Measurements from ENCODE around the gene KDM4C.

The KDM4C gene

DNA sequence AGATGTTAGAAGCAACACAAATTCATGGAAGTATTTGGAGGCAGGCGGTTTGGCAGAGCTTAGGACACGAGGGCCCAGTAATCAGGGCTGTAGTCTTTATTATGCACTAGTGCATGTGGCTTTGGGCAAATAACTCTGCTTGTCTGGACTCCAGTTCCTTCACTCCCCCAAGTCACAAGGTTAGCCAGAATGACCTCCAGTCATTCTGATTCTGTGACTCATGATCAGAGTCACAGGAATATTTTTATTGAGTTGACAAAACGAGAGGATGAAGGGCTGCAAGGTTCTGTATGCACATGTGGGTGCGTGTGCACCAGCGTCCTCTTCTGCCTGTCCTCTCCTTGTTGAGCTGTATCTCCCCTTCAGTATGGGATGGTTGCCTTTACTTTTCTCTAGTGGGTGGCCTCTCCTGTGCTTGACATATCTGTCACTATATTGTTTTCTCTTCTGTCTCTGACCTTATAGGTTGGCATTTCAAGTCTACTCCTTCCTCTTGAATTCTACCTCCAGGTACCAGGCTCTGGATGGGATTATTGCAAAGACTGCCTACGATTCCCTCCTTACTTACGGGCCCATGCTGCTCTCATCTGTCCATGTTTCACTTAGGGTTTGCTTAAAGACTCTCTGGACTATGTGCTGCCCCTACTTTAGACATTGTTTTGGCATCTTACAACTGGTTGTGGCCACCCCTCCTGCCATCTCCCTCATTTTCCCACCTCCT, 94.6 kb downstream of the KDM4C start:
- in situ Hi-C loops (cut with HindIII; ENCODE audit: low sequenced_read_pairs): no loop called here

DNA sequence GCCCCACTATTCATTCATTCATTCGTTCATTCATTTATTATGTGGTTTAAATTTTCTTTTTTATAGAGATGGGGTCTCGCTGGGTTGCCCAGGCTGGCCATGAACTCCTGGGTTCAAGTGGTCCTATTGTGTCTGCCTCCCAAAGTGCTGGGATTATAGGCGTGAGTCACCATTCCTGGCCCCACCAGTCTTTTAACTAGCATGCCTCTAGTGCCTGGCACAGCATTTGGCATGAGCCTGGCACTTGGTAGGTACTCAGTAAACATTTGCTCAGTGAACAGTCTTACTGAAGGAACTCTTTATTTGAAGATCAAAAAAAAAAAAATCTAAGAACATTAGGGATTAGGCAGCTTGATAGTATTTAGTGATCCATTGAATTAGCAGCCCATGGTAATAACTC, 98.1 kb downstream of the KDM4C start:
- in situ Hi-C loops (cut with HindIII; ENCODE audit: low sequenced_read_pairs): no loop called here

DNA sequence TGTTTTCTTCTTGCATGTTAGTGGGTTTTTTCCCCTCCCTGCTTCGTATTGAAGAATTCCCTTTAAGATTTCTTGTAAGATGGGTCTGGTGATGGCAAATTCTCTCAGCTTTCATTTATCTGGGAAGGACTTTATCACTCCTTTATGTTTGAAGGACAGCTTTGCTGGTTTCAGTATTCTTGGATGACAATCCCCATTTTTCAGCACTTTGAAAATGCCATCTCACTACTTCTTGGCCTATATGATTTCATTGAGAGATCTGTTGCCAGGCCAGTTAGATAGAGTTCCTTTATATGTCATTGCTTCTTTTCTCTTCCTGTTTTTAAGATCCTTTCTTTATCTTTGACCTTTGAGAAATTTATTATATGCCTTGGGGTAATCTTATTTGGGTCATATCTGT, 106.3 kb downstream of the KDM4C start:
- in situ Hi-C loops (cut with HindIII; ENCODE audit: low sequenced_read_pairs): no loop called here

DNA sequence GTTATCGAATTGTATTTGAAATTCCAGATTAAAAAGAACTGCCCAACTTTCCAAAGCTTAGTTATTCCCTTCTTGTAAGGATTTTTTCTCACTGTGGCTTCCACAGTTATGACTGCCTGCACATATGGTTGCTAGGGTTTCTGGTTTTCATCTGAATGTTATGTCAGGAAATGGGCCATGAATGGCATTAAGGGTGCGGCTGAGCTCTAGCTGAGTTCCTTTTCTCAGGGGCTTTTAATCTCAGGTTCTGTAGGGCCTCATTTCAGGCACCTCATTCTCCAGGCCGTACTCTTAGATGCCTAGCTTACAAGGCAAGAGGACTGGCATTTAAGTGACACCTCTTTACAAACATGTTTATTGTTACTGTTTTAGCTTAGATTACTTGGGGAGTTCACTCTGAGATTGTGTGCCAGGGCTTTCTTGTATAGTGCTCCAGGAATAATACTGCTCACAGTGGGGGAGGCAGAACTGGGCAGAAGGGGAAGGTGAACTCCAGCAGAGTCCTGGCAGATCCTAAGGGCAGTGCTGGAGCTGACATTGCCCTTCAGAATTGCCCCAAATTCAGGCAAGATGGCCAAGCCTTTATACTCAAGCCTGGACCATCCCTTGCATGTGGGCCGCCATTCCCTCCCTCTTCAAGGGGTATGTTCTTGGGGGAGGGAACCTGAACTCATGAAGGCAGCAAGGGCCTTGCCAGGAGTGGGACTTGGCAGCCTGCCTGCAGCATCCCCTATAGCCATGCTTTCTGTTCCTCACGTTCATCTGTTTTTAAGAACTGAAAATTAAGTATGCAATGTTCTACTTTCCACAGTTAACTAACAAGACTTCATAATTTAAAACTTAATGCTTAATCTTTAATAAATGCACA, 111.5 kb downstream of the KDM4C start:
- in situ Hi-C loops (cut with HindIII; ENCODE audit: low sequenced_read_pairs): no loop called here

DNA sequence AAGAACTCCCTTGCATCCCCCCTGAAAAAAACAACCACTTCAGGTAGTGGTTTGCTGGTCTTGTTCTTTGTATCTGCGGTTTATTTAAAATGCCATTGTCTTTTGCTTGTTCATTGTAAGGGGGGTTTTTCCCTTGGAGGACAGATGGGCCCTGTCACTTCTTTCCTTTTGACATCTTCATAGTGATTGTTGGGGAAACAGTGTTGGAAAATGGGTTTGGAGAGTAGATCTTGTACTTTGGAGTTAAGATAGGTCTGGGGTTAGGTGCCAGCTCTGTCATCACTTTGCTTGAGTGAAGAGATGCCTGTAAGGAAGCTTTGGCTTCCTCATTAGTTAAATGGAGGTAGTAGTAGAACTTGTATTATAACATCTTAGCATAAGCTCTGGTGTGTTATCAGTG, 112.4 kb downstream of the KDM4C start:
- in situ Hi-C loops (cut with HindIII; ENCODE audit: low sequenced_read_pairs): no loop called here

DNA sequence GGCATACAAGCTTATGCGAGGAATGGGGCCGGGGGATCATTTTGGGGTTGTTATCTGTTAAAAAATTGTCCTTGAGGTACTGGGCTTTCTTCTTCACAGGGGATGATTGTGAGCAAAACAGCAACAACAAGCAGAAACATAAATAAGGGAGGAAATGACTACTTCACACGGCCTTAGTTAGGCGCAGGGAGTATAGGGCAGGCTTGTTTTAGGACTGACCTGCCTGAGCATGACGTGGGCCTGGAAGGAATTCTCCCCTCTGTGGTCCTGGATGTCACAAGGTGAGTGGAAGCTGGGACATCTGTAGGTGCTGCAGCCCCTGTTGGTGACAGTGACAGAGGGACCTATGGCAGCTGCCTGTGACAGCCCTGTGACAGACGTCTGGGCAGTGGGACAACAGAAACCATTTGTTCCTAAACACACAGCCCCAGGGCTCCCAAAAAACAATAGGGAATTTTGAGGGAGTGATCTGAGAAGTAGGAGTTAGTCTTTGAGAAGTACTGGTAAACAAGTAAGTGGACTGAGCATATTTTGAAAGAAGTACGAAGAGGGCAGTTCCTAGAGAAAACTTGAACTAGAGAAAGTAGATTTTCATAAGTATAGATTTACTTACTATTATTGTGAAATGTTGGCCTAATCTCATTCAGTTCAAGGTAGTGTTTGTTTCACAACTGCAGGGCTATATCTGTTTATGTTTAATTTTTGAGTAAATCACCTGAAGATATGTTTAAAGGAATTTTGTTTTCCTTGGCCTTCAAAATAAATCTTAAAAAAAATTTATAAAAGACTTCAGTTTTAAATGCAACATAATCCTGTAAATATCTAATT, 113.1 kb downstream of the KDM4C start:
- in situ Hi-C loops (cut with HindIII; ENCODE audit: low sequenced_read_pairs): no loop called here

DNA sequence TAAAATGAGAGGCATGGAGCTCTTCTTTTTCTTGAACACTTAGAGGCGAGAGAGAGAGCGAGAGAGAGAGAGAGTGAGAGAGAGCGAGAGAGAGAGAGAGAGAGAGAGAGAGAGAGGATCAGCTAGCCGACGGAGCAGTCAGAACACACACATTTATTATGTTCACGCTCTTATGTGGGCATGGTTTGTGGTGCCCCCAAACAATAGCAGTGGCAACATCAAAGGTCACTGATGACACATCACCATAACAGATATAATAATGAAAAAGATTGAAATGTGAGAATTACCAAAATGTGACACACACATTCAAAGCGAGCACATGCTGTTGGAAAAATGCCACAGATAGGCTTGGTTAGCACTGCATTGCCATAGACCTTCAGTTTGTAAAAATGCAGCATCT, 116.1 kb downstream of the KDM4C start:
- in situ Hi-C loops (cut with HindIII; ENCODE audit: low sequenced_read_pairs): no loop called here

DNA sequence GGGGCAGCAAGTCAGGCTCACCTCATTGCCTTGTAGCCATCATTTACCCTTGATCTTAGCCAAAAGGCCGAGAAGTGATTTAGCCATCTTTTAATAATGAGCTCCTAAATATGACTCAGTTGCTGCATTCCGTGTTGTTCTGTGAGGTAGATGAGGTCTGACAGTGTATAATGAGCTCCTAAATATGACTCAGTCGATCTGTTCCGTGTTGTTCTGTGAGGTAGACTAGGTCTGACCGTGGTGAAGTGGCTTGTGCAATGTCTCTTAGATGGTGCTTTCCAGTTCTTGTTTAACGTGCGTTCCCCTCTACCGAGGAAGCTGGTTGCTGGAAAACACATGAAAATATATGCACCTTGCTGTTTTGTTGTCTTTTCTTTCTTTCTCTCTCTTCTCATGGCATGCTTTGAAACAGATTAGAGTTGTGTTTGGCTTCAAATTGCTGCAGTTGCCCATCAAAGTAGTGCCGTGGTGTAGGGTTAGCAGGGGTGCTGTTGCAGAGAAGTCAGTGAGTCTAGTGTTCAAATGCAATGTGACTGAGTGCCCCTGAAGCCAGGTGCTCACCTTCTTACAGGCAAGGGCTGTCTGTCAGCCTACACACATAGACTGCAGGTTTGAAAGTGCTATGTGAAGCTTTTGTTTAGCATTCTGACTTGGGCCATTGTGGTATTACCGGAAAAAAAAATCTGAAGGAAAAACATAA, 118.6 kb downstream of the KDM4C start:
- in situ Hi-C loops (cut with HindIII; ENCODE audit: low sequenced_read_pairs): no loop called here

DNA sequence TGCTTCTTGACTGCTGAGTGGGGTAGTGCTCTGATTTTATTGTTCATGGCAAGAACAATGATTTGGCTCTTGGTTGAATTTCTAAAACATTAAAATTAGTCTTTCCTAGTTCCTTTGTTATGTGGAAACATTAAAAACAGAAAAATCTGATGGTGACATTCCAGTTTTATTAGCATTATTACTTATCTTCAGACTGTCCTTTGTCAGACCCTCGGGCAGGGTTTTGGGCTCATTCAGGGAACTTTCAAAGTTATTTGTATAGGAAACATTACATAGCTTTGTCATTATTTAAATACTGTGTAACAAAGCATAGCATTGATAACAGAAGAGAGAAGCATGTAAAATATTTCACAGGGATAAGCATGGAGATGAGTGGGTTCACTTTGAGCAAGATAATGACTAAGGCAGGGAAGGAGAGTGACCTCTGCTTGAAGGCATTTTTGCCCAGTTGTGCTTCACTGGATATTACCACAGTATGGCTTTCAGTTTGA, 119.9 kb downstream of the KDM4C start:
- in situ Hi-C loops (cut with HindIII; ENCODE audit: low sequenced_read_pairs): no loop called here

DNA sequence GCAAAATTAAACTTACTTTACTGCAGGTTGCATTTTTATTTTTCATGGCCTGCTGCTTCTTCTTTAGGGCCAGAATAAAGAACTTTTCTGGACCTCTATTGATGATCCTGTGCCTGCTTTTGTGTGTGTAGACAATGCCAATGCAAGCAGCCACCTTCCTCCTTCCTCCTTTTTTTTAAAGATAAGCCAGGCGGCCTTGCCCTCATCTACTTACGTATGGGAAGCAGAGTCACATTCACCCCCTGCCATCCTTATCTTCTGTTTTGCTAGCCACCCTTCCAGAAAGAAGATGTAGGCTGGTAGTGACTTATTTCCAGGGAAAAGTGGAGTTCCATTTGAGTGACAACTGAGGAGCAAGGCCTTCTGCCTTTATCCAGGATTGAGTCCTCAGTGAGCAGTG, 122.9 kb downstream of the KDM4C start:
- in situ Hi-C loops (cut with HindIII; ENCODE audit: low sequenced_read_pairs): no loop called here

DNA sequence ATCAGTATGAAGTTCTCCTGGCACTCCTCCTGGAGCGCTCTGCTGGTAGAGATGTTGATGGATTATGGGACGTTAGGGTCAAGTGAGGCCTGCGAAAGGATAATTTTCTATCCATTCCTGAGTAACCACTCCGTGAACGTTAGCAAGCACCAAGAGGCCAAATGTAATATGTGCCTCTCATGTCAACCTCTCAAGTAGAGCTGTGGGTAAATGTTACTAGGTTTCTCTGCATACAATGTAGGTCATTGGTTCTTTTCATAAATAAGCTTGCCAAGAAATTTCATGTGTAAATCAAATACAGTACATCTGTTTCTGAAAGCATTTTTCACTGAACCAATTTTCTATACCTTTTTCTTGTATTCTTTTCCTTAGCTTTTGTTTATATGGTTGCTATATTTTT, 126.3 kb downstream of the KDM4C start:
- in situ Hi-C loops (cut with HindIII; ENCODE audit: low sequenced_read_pairs): no loop called here

DNA sequence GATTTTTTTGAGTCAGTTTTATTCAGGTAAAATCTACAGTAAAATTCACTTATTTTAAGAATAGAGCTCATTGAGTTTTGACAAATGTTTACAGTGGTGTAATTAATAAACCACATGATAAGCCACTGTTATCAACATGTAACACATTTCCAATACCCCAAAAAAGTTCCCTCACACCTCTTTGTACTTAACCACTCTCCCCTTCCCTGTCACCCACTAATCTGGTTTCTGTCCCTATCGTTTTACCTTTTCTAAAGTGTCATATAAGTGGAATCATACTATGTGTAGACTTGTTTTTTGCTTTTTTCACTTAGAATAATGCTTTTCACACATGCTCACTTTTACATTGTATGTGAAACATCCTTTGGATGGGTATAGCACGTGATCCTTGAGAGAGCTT, 127.2 kb downstream of the KDM4C start:
- in situ Hi-C loops (cut with HindIII; ENCODE audit: low sequenced_read_pairs): no loop called here

DNA sequence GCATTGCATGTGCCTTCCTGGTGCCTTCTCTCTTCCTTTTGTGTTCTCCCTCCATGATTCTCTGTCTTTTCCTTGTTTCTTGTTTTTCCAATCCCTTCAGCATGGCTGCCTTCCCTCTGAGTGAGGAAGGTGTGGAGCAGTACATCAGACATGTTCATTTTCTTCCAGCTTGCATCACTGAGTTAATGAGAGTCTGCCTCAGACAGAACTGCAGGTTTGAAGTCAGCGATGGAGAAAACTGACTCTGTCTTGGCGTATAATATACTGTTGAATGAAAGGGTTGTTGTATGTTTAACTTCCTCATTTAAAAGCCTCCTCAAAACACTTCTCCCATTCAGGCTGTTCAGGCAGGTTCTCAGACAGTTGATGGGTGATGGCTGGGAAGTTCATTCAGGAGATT, 129.3 kb downstream of the KDM4C start:
- in situ Hi-C loops (cut with HindIII; ENCODE audit: low sequenced_read_pairs): no loop called here

DNA sequence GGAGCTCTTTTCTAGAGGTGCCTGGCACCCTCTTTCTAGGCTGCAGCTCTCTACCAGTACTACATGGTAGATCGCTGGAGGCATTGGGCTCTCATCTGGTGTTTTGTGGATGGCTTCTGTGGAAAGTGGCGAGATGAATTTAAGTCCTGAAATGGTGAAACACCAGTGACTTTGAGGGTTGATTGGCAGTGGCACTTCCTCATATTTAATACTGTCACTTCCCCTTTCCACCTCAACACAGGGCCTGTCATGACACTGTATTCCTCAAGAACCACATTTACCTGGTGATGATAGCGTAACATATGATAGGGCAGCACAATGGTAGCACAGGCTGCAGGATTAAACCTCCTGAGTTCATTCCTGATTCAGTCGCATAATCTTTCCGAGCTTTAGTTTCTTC, 132.1 kb downstream of the KDM4C start:
- in situ Hi-C loops (cut with HindIII; ENCODE audit: low sequenced_read_pairs): no loop called here

DNA sequence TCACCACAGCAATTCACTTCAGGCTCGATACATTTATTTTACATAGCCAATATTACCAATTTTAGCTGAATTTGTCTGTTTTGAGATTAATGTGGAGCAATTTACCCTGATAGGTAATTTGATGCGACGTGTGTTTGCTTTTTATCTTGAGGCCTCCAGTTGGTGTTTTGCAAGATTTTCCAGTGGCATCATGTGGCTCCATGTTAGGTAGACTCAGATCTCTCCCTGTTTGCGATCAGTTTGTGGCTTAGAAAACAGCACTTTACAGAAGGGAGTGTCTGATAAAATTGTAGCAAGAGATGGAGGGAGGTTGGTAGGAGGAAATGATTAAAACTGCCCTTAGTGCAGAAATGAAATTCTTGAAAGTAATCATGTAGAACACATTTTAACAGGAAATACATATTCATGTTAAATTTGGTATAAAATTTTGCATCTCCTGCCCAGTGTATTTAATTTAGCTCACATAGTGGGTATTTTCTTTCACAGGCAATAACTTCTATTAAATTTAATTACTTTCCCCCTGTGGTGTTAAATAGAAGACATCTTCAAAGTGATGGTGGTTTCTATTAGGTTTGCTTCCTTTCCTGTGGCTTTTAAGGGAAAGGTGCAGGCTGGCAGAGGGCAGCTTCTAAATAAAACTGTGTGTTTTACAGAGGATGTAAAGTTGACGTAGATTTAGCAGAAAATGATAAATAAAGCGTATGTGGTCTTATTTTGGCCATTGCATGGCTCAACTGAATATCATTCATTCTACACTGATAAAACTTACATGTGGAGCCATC, 135.8 kb downstream of the KDM4C start:
- in situ Hi-C loops (cut with HindIII; ENCODE audit: low sequenced_read_pairs): no loop called here

DNA sequence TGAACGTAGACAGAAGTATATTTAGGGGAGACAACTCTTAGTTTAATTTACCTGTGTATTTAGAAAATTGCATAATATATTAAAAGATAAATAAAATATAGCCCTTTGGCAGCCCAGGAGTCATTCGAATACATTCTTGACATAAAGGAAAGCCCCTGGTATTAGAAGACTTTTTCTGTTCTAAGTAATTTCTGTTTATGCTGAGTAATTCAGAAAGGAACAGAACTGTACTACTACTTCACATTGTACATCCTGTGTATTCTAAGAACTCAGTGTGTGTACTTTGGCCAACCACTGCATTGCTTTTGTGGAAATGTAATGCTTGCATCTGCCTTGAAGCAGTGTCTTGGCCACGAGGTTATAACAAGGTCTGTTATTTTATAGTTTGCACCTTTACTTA, 136.4 kb downstream of the KDM4C start:
- in situ Hi-C loops (cut with HindIII; ENCODE audit: low sequenced_read_pairs): no loop called here

DNA sequence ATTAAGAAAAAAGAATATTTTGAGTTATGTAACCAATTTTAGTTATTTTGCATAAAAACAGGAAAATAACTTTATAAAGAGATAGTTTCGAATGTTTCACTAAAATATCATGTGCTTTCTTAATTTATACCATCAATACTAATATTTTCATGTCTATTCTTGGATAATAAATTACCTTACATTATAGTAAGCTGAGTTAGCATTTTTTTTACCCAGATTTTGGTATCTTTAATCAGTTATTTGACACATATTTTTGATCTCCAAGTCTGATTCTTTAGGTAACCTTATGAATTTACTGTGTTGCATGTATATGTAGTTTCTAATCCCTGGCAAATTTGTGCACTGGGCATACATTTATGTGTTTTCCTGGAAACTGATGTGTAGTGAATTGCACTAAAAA, 138.0 kb downstream of the KDM4C start:
- in situ Hi-C loops (cut with HindIII; ENCODE audit: low sequenced_read_pairs): no loop called here

DNA sequence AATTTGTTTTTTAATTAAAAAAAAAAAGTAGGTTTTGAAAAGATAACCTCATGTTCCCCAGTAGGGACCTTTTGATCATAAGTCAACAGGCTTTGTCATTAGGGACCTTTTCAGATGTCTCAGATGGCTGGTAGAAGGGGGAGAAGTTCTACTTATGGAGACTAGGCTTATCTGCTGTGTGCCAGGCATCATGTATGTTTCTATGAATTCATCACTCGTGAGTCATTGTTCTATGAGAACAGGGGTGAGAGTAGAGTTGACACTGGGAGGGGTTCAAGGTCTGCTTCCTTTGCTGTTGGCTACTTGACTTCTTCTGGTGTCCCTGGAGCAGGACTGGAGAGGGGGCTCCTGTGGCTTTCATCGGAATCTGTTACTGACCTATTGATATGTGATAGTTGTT, 138.8 kb downstream of the KDM4C start:
- in situ Hi-C loops (cut with HindIII; ENCODE audit: low sequenced_read_pairs): no loop called here

DNA sequence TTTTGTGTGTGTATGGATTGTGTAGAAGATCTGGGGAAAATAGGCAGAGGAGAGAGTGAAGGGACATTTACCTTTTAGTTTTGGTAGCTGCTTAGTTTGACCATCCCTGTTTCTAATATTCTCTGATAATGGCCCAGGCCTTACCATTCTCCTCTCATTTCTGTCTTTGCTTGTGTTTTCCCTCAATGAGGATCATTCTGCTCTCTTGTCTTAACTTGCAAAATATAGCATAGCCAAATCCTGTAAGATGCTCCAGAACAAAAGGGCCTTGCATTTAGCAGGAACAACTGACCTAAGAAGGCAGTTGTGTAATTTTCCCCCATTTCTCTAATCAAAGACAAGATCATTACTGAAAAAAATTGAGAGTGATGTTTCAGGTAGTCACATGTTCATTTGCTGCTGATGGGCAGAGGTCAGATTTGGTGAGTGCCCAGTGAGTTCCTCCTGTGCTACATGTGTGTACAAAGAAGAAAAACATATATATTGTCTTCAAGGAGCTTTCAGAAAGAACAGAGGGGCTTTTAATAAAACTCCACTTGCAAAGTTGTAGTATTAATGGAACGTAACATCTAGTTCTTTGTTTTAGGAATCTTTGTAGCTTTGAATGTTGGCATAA, 139.5 kb downstream of the KDM4C start:
- in situ Hi-C loops (cut with HindIII; ENCODE audit: low sequenced_read_pairs): no loop called here

DNA sequence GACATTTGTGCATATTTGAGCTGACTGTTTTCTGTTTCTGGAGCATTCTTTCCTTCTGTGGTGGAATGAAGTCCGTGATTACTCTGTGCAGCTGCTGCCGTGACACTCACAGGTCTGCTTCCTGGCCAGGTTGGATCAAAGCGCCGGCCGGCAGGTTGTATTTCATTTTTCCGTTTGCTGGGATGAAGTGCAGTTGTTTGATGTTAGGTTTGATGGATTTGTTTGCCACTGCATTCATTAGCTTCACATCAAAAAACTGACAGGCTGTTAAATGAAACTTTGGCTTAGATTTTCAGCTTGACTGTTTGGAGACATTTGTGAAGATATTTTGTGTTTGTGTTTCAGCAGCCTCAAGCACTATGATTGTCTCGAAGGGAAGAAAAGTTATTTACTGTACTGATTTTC, 140.1 kb downstream of the KDM4C start:
- in situ Hi-C loops (cut with HindIII; ENCODE audit: low sequenced_read_pairs): no loop called here

All from DLD1 (cell line).